ENCODE results near the gene ITPR2.

DNA sequence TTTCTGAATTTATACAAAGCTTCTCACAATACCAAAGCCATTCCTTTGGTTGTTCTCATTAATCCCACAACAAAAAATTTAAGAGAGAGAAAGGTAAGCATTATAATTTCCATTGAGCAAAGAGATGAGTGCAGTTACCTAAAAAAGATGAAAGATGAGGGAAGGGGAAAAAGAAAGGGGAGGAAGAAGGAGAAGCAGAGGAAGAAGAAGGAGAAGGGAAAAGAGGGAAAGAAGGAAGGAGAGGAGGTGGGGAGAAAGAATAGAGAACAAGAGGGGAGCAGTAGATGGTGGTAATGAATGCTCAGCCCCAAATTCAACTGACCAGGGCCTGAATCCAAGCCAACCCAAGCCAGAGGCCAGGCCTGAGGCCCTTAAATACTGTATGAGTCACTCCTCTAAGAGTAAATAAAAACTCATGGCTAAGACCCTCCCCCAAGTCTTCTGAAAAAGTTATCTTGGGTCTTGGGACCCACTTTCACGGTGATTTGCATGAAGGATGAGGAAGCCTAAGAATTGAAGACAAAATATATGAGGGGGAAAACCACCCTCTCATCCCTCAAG is 144.6 kb downstream of the ITPR2 start:
- TF ChIP-seq EZH2 (IDR thresholded peaks at IDR 0.05; ENCODE audit: insufficient read depth, poor library complexity, severe bottlenecking) (no peak), EZH2phosphoT487 (IDR thresholded peaks at IDR 0.05; ENCODE audit: insufficient read depth, low read depth) (no peak)
